ENCODE results near the gene CDH4. TPM values are rescaled to one million over a fixed set of nuclear protein-coding genes. Genes with fewer than 3 reads are reported as not detected.

The CDH4 gene
- total RNA-seq, 1 experiment from 2014 or later, result 5.3 TPM

DNA sequence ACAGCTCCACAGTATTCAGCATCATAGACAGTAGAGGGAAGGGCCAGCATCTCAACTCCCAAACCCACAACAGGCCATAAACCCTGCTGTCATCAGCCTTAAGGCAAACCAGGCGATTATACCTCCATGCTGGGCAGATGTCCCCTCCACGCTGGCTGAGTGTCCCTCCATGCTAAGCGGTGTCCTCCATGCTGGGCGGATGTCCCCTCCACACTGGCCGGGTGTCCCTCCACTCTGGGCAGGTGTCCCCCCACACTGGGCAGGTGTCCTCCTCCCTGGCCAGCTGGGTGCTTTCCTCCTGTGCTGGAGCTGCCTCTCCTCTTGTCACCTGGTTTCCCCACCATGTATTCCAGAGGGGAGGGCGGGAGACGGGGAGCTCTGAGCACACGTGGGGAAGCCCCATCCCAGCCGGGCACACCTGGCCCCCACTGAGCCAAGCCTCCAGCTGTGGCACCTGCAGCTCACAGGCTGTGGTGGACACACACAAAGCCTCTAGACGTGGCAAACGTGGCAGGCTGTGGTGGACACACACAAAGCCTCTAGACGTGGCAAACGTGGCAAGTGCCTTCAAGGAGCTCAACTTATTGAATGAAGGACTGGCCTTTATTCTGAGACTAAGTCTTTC, 616.5 kb downstream of the CDH4 start (continued):
- TF ChIP-seq, protein P1, sequence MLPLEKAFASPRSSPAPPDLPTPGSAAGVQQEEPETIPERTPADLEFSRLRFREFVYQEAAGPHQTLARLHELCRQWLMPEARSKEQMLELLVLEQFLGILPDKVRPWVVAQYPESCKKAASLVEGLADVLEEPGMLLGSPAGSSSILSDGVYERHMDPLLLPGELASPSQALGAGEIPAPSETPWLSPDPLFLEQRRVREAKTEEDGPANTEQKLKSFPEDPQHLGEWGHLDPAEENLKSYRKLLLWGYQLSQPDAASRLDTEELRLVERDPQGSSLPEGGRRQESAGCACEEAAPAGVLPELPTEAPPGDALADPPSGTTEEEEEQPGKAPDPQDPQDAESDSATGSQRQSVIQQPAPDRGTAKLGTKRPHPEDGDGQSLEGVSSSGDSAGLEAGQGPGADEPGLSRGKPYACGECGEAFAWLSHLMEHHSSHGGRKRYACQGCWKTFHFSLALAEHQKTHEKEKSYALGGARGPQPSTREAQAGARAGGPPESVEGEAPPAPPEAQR (CRISPR knock-in tag; IDR thresholded peaks at IDR 0.05), result no peak
- no peak for TF ChIP-seq TEAD4 (CRISPR knock-in tag; IDR thresholded peaks at IDR 0.05)
- TF ChIP-seq, protein P2, sequence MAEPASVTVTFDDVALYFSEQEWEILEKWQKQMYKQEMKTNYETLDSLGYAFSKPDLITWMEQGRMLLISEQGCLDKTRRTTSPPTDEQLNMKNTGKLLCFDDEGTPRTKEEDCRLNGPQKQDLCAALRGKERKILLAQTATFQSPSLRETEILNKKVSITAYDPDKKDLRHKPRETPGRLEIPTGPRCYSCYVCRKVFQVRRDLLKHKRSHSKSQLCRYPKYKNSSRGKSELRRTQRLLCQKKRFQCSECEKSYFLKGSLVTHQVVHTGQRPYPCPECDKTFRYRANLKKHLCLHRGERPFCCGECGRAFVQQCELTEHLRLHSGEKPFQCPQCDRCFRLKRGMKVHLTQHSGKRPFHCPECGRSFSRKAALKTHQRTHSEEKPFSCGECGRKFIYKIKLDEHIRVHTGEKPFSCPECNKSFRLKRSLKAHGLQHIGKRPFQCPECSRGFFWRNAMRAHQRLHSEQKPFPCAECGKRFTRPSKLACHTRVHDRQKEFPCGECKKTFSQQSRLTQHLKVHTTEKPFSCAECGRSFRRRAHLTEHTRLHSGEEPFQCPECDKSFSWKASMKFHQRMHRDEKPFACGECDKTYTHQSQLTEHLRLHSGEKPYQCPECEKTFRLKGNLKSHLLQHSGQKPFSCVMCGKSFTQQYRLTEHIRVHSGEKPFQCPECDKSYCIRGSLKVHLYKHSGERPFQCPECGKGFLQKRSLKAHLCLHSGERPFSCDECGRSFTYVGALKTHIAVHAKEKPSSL (CRISPR knock-in tag; conservative IDR thresholded peaks at IDR 0.05), result no peak
- TF ChIP-seq, protein P3, sequence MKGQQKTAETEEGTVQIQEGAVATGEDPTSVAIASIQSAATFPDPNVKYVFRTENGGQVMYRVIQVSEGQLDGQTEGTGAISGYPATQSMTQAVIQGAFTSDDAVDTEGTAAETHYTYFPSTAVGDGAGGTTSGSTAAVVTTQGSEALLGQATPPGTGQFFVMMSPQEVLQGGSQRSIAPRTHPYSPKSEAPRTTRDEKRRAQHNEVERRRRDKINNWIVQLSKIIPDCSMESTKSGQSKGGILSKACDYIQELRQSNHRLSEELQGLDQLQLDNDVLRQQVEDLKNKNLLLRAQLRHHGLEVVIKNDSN (CRISPR knock-in tag; IDR thresholded peaks at IDR 0.05), result no peak

DNA sequence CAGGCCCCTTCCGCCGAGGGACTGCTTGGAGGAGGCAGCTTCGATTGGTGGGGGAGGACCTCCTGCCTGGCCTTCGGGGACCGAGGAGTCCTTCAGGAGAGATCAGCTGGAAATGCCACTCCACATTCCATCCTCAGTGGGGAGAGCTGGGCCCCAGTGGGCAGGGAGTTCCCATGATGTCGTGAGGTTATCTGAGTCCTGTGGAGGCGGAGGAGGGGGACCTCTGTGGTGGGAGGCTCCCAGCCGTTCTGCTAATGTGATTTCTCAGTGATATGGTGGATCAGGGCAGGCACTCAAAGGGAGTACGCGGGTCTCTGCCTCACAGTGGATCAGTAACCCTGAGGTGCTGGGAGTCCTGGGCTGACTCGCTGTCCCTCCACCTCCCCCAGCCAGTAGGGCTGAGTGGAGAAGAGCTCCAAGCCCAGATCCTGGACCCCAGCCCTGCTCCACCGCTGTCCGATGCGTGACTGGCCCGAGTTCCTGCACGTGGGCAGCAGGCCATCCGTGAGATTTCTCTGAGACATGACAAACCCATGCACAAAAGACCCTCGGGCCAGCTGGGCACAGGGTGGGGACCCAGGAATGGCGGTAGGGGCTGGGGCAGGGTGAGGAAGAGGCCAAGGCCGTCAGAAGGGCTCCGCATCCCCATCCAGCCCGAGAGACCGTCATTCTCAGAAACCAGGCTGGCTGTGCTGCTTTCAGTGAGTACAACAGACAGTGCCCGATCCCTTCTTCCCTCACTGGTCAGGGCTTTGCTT, 617.9 kb downstream of the CDH4 start:
- DNase-seq (ENCODE audit: low spot score), result no peak
- no peak for ATAC-seq
- CTCF ChIA-PET, result interaction anchor here (1.2 kb wide), 1 partner anchor 17 kb away, joined by 4 read pairs; no protein-coding TSS in a partner anchor
- peaks cover 6% of the 10 kb centered on the region for H3K36me3 Mint-ChIP-seq
- POLR2A ChIA-PET, result no interaction called here
- H3K4me3 Mint-ChIP-seq, result no peak overlapping the region
- TF ChIP-seq, protein P4, sequence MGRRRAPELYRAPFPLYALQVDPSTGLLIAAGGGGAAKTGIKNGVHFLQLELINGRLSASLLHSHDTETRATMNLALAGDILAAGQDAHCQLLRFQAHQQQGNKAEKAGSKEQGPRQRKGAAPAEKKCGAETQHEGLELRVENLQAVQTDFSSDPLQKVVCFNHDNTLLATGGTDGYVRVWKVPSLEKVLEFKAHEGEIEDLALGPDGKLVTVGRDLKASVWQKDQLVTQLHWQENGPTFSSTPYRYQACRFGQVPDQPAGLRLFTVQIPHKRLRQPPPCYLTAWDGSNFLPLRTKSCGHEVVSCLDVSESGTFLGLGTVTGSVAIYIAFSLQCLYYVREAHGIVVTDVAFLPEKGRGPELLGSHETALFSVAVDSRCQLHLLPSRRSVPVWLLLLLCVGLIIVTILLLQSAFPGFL (CRISPR knock-in tag; IDR thresholded peaks at IDR 0.05; ENCODE audit: borderline replicate concordance), result no peak
- no peak for TF ChIP-seq NFATC4 (CRISPR knock-in tag; IDR thresholded peaks at IDR 0.05)
- TF ChIP-seq FOXJ3 (CRISPR knock-in tag; IDR thresholded peaks at IDR 0.05; ENCODE audit: borderline replicate concordance), result no peak
- TF ChIP-seq, protein P3 (CRISPR knock-in tag; IDR thresholded peaks at IDR 0.05), result no peak
- no peak for TF ChIP-seq TP53 (CRISPR knock-in tag; IDR thresholded peaks at IDR 0.05)
- peaks cover 15% of the 10 kb centered on the region for H3K27me3 Mint-ChIP-seq (ENCODE audit: low read depth)
- H3K27ac Mint-ChIP-seq, result no peak overlapping the region
- no peaks in the 10 kb centered on the region for H3K4me1 Mint-ChIP-seq
- H3K9me3 Mint-ChIP-seq, result peaks cover 20% of the 10 kb centered on the region

DNA sequence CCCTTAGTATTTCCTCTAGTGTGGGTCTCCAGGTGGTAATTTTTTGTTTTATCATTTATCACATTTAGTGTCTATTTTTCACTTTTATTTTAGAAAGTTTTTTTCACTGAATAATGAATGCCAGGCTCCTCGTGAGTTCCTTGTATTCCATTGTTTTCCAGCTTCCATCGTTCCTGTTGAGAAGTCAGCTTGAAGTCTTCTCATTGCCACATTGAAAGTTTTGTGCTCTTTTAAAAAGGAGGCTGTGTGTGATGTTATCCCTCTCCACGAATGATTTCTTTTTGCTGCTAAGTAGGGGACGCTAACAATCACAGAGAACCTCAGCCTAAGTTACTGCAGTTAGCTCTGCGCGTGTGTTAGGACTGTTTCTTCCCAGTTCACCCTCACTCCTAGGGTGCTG, 619.1 kb downstream of the CDH4 start:
- ATAC-seq, result no peak
- Mint-ChIP-seq H3K27me3 (ENCODE audit: low read depth) (peaks cover 15% of the 10 kb centered on the region), H3K27ac (no peak overlapping the region), H3K4me3 (no peak overlapping the region), H3K4me1 (no peaks in the 10 kb centered on the region), H3K36me3 (peaks cover 6% of the 10 kb centered on the region), H3K9me3 (peaks cover 12% of the 10 kb centered on the region)
- POLR2A ChIA-PET, result no interaction called here
- peak; percentile 87 for TF ChIP-seq ZNF317 (CRISPR knock-in tag; IDR thresholded peaks at IDR 0.05; ENCODE audit: borderline replicate concordance, low read depth)
- TF ChIP-seq TEAD4 (CRISPR knock-in tag; IDR thresholded peaks at IDR 0.05), result no peak
- DNase-seq (ENCODE audit: low spot score), result no peak
- CTCF ChIA-PET, result no interaction called here

DNA sequence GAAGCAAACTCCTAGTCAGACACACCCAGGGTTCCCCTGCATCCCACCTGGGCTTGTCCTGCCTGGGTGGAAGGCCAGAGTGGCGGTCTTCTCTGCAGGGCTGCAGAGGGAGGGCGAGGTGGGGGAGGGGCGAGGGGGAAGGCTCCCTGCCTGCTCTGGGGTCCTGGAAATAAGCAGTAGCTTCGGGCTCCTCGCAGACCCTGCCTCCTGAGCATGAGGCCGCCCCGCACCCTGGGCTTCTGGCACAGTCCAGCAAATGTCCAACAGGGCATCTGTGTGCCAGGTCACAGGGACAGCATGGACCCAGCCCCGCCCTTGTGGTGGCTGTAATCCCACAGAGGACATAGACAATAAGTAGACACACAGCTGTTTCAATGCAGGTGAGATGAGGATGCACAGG, 619.9 kb downstream of the CDH4 start:
- no peaks in the 10 kb centered on the region for H3K4me1 Mint-ChIP-seq
- ATAC-seq (no peak), DNase-seq (ENCODE audit: low spot score) (no peak)
- no peak overlapping the region for H3K4me3 Mint-ChIP-seq
- ChIA-PET POLR2A (no interaction called here), CTCF (no interaction called here)
- no peak overlapping the region for H3K27ac Mint-ChIP-seq
- peaks cover 6% of the 10 kb centered on the region for H3K36me3 Mint-ChIP-seq
- peaks cover 12% of the 10 kb centered on the region for H3K9me3 Mint-ChIP-seq
- peaks cover 10% of the 10 kb centered on the region for H3K27me3 Mint-ChIP-seq (ENCODE audit: low read depth)
- TF ChIP-seq, protein P5, sequence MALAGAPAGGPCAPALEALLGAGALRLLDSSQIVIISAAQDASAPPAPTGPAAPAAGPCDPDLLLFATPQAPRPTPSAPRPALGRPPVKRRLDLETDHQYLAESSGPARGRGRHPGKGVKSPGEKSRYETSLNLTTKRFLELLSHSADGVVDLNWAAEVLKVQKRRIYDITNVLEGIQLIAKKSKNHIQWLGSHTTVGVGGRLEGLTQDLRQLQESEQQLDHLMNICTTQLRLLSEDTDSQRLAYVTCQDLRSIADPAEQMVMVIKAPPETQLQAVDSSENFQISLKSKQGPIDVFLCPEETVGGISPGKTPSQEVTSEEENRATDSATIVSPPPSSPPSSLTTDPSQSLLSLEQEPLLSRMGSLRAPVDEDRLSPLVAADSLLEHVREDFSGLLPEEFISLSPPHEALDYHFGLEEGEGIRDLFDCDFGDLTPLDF (CRISPR knock-in tag; IDR thresholded peaks at IDR 0.05), result no peak
- TF ChIP-seq CREM (CRISPR knock-in tag; IDR thresholded peaks at IDR 0.05), result no peak
- TF ChIP-seq, protein P2 (CRISPR knock-in tag; conservative IDR thresholded peaks at IDR 0.05), result no peak
- TF ChIP-seq, protein P6, sequence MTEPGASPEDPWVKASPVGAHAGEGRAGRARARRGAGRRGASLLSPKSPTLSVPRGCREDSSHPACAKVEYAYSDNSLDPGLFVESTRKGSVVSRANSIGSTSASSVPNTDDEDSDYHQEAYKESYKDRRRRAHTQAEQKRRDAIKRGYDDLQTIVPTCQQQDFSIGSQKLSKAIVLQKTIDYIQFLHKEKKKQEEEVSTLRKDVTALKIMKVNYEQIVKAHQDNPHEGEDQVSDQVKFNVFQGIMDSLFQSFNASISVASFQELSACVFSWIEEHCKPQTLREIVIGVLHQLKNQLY (CRISPR knock-in tag; IDR thresholded peaks at IDR 0.05), result no peak
- TF ChIP-seq NFYB (CRISPR knock-in tag; conservative IDR thresholded peaks at IDR 0.05; ENCODE audit: low read depth), result no peak
- TF ChIP-seq, protein P7, sequence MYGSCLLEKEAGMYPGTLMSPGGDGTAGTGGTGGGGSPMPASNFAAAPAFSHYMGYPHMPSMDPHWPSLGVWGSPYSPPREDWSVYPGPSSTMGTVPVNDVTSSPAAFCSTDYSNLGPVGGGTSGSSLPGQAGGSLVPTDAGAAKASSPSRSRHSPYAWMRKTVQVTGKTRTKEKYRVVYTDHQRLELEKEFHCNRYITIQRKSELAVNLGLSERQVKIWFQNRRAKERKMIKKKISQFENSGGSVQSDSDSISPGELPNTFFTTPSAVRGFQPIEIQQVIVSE (CRISPR knock-in tag; IDR thresholded peaks at IDR 0.05; ENCODE audit: borderline replicate concordance), result no peak
